ENCODE measurements around the gene SIGLEC1.

SIGLEC1 gene

DNA sequence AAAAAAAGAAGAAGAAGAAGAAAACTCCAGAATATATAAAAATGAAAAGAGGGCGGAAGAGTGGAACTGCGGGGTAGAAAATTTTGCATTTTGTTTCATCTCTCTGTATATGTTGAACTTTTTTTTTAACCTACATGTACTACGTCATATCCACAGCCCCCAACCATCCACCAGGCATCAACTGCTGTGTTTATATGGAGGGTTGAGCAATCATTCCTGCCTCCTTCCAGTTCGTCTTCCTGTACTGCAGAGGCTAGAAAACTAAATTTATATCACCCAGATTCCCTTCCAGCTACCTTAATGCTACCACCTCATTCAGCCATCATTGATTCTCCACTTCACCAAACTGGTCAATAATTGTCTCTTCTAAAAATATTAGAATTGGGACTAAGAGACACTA lies 9.5 kb upstream of the SIGLEC1 start:
- no peak overlapping the region for H3K4me3 ChIP-seq (ENCODE audit: low read depth, low read length)
- DNase-seq (ENCODE audit: low read depth): no peak
- TF ChIP-seq, protein P1, sequence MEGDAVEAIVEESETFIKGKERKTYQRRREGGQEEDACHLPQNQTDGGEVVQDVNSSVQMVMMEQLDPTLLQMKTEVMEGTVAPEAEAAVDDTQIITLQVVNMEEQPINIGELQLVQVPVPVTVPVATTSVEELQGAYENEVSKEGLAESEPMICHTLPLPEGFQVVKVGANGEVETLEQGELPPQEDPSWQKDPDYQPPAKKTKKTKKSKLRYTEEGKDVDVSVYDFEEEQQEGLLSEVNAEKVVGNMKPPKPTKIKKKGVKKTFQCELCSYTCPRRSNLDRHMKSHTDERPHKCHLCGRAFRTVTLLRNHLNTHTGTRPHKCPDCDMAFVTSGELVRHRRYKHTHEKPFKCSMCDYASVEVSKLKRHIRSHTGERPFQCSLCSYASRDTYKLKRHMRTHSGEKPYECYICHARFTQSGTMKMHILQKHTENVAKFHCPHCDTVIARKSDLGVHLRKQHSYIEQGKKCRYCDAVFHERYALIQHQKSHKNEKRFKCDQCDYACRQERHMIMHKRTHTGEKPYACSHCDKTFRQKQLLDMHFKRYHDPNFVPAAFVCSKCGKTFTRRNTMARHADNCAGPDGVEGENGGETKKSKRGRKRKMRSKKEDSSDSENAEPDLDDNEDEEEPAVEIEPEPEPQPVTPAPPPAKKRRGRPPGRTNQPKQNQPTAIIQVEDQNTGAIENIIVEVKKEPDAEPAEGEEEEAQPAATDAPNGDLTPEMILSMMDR (IDR thresholded peaks at IDR 0.05; ENCODE audit: low read depth, low read length, missing control alignments): no peak
- in situ Hi-C loops (cut with HindIII; ENCODE audit: low sequenced_read_pairs): no loop called here

DNA sequence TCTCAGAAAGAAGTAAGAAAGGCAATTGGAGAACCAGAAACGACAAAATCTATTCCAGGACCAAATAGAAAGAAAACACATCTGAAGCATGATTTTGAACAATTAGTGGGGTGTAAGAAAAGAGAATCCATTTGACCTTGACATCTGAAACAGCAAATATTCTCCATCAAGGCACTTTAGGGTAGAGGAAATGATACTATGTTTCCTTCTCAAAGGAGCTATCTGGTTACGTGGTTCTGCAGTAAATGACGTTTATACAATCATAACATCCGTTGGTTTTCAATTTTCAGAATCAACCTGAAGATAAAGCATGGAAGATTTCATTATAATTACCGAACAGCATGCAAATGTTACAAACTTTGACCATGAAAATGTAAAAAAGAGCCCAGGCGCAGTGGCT lies 8.2 kb upstream of the SIGLEC1 start:
- no peak overlapping the region for H3K4me3 ChIP-seq (ENCODE audit: low read depth, low read length)
- TF ChIP-seq, protein P1 (IDR thresholded peaks at IDR 0.05; ENCODE audit: low read depth, low read length, missing control alignments): no peak
- in situ Hi-C loops (cut with HindIII; ENCODE audit: low sequenced_read_pairs): no loop called here
- DNase-seq (ENCODE audit: low read depth): no peak

DNA sequence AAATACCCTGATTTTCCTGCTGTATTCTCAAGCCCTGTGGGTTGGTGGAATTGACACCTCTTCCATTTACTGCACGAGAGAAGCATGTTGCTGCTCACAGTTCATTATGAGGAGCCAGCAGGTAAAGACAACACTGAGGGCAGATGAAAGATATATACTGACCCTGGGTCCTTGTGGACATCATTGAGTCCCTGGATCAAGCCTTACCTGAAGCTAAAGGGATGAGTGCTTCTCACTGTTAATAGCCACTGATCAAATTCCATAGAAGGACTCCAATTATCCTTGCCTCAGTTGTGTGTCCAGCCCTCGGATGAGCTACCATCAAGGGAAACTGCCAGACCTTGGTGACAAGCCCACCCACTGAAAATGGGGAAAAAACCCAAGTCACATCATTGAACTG lies 7.7 kb upstream of the SIGLEC1 start:
- no peak overlapping the region for H3K4me3 ChIP-seq (ENCODE audit: low read depth, low read length)
- no peak for DNase-seq (ENCODE audit: low read depth)
- TF ChIP-seq, protein P1 (IDR thresholded peaks at IDR 0.05; ENCODE audit: low read depth, low read length, missing control alignments): no peak
- in situ Hi-C loops (cut with HindIII; ENCODE audit: low sequenced_read_pairs): no loop called here

DNA sequence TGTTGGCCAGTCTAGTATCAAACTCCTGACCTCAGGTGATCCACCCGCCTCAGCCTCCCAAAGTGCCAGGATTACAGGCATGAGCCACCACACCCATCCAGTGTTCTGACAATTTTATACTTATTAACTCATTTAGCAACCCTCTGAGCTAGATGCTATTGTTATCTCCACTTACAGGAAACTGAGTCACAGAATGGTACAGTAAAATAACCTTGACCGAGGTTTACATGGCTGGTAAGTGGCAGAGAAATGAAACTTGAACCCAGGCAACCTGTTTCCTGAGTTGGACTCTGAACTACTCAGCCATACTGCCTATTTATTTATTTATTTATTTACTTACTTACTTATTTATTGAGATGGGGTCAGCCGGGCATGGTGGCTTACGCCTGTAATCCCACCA lies 6.6 kb upstream of the SIGLEC1 start:
- TF ChIP-seq, protein P1 (IDR thresholded peaks at IDR 0.05; ENCODE audit: low read depth, low read length, missing control alignments): no peak
- DNase-seq (ENCODE audit: low read depth): no peak
- no peak overlapping the region for H3K4me3 ChIP-seq (ENCODE audit: low read depth, low read length)
- in situ Hi-C loops (cut with HindIII; ENCODE audit: low sequenced_read_pairs): no loop called here

GRCh38 chr20:3716195-3716834 lies 3.9 kb upstream of the SIGLEC1 start:
- TF ChIP-seq, protein P1 (IDR thresholded peaks at IDR 0.05; ENCODE audit: low read depth, low read length, missing control alignments): peak; percentile 87
- in situ Hi-C loops (cut with HindIII; ENCODE audit: low sequenced_read_pairs): no loop called here
- no peak overlapping the region for H3K4me3 ChIP-seq (ENCODE audit: low read depth, low read length)
- no peak for DNase-seq (ENCODE audit: low read depth)

- TF ChIP-seq, protein P1 (IDR thresholded peaks at IDR 0.05; ENCODE audit: low read depth, low read length, missing control alignments): no peak
- DNase-seq (ENCODE audit: low read depth): no peak
- in situ Hi-C loops (cut with HindIII; ENCODE audit: low sequenced_read_pairs): no loop called here
Measured at GRCh38 chr20:3714092-3714491, 1.7 kb upstream of the SIGLEC1 start.

More at GRCh38 chr20:3714092-3714491, 1.7 kb upstream of the SIGLEC1 start:
- H3K4me3 ChIP-seq (ENCODE audit: low read depth, low read length): no peak overlapping the region
